DOHH2 (cell line): Measurements from ENCODE around the gene L3MBTL4.

Experiments
- H3F3A ChIP-seq: fragments of 200-600 bp; sonication (generic), shearing (Covaris generic); 2 replicates; pipeline ENCODE4 v1.6.0; 2016; ENCODE audit warnings: antibody characterized with exemption, mild to moderate bottlenecking; ENCODE audit not compliant: control insufficient read depth, insufficient read depth
- H3K27ac ChIP-seq: fragments of 200-600 bp; sonication (generic); 2 replicates; pipeline ENCODE4 v1.5.1; 2014; ENCODE audit warnings: low read depth, mild to moderate bottlenecking, low read length, moderate library complexity
- H3K27me3 ChIP-seq: fragments of 200-600 bp; sonication (generic); 2 replicates; pipeline ENCODE4 v1.6.1; 2014; ENCODE audit warnings: mild to moderate bottlenecking, low read length, mixed read lengths; ENCODE audit not compliant: control insufficient read depth
- H3K36me3 ChIP-seq: fragments of 200-600 bp; sonication (generic); 2 replicates; pipeline ENCODE4 v1.6.1; 2014; ENCODE audit warnings: mild to moderate bottlenecking, low read length, moderate library complexity, mixed read lengths; ENCODE audit not compliant: control insufficient read depth
- H3K4me1 ChIP-seq: fragments of 200-600 bp; sonication (generic); 2 replicates; pipeline ENCODE4 v1.6.1; 2014; ENCODE audit warnings: mild to moderate bottlenecking, low read length, mixed read lengths; ENCODE audit not compliant: control insufficient read depth
- H3K4me2 ChIP-seq: fragments of 200-600 bp; sonication (generic); 2 replicates; pipeline ENCODE4 v1.6.0; 2014; ENCODE audit warnings: mild to moderate bottlenecking, low read length, moderate library complexity
- H3K4me3 ChIP-seq: fragments of 200-600 bp; sonication (generic); 2 replicates; pipeline ENCODE4 v1.5.1; 2014; ENCODE audit warnings: mild to moderate bottlenecking, low read length, mixed read lengths
- H3K79me2 ChIP-seq: fragments of 200-600 bp; sonication (generic); 2 replicates; pipeline ENCODE4 v1.6.1; 2014; ENCODE audit warnings: mild to moderate bottlenecking, low read length, mixed read lengths; ENCODE audit not compliant: control insufficient read depth
- H3K9me2 ChIP-seq: fragments of 200-600 bp; sonication (generic); replicated peaks from 2 replicates; pipeline ENCODE4 v1.6.1; 2014; ENCODE audit warnings: mild to moderate bottlenecking, low read length, mixed read lengths; ENCODE audit not compliant: control insufficient read depth
- H3K9me3 ChIP-seq: fragments of 200-600 bp; sonication (generic); 2 replicates; pipeline ENCODE4 v1.6.1; 2014; ENCODE audit warnings: antibody characterized with exemption, low read length, mixed read lengths; ENCODE audit not compliant: control insufficient read depth, insufficient read depth
- H4K20me1 ChIP-seq: fragments of 200-600 bp; sonication (generic); 2 replicates; pipeline ENCODE4 v1.6.0; 2014; ENCODE audit warnings: low read depth, mild to moderate bottlenecking, antibody characterized with exemption, low read length, moderate library complexity; ENCODE audit not compliant: control insufficient read depth, insufficient read depth
- EZH2phosphoT487 ChIP-seq: fragments of 200-600 bp; sonication (generic); IDR thresholded peaks from 2 replicates; pipeline ENCODE4 v1.6.1; 2017; ENCODE audit warnings: borderline replicate concordance, mild to moderate bottlenecking, antibody characterized with exemption, low read length, moderate library complexity, mixed read lengths
- TF ChIP-seq, protein P1 (sequence below): fragments of 200-600 bp; sonication (generic); IDR thresholded peaks from one replicate; pipeline ENCODE4 v1.5.1; 2014; ENCODE audit warnings: antibody characterized with exemption, mild to moderate bottlenecking, low read depth, low read length; ENCODE audit not compliant: poor library complexity, severe bottlenecking

L3MBTL4 gene

DNA sequence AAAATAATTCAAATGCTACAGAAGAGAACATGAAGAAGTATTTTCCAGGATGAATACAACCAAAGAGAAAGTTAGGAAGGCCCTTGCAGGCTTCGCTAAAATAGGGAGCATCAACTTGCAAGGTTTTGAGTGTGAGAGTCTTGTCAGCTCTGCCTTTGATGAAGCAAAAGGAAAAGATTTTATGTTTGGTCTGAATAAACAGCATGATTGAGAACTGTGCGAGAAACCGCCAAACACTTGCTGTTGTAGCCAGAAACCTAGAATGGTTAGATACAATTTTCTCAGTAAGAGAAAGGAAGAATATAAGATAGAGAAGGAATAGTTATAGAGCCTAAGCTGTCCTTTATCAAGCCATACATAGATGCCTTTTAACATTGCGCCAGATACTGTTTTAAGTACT, 163.6 kb downstream of the L3MBTL4 start:
- TF ChIP-seq EZH2phosphoT487: no peak
- TF ChIP-seq, protein P1, sequence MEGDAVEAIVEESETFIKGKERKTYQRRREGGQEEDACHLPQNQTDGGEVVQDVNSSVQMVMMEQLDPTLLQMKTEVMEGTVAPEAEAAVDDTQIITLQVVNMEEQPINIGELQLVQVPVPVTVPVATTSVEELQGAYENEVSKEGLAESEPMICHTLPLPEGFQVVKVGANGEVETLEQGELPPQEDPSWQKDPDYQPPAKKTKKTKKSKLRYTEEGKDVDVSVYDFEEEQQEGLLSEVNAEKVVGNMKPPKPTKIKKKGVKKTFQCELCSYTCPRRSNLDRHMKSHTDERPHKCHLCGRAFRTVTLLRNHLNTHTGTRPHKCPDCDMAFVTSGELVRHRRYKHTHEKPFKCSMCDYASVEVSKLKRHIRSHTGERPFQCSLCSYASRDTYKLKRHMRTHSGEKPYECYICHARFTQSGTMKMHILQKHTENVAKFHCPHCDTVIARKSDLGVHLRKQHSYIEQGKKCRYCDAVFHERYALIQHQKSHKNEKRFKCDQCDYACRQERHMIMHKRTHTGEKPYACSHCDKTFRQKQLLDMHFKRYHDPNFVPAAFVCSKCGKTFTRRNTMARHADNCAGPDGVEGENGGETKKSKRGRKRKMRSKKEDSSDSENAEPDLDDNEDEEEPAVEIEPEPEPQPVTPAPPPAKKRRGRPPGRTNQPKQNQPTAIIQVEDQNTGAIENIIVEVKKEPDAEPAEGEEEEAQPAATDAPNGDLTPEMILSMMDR: no peak
- Histone ChIP-seq H4K20me1 (no peaks in the 10 kb centered on the region), H3K36me3 (no peaks in the 10 kb centered on the region), H3K27me3 (no peaks in the 10 kb centered on the region), H3K4me1 (no peaks in the 10 kb centered on the region), H3K27ac (no peak overlapping the region), H3K4me3 (no peak overlapping the region), H3K4me2 (no peak overlapping the region), H3F3A (no peaks in the 10 kb centered on the region), H3K9me2 (no peaks in the 10 kb centered on the region), H3K9me3 (no peaks in the 10 kb centered on the region), H3K79me2 (no peaks in the 10 kb centered on the region)

DNA sequence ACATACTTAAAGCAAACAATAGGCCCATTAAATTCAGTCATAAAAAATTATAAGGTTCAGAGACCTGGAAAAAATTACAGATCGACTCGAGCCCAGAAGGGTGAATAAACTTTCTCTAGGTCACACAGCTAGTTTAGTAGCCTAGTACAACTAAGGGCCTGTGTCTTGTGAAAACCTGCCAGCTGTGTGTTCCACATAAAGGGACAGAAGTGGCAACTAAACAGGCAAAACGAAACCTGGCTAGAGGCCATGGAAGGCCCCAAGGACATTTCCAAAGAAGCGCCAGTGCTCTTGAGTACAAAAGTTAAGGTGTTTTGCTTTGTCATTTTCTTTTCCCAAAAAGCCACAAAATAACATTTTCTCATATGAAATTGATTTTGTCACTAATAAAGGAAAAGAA, 164.9 kb downstream of the L3MBTL4 start:
- H3K4me2 ChIP-seq: no peak overlapping the region
- H3K4me3 ChIP-seq: no peak overlapping the region
- no peaks in the 10 kb centered on the region for H3K36me3 ChIP-seq
- H3K4me1 ChIP-seq: no peaks in the 10 kb centered on the region
- no peaks in the 10 kb centered on the region for H3K79me2 ChIP-seq
- no peaks in the 10 kb centered on the region for H3K9me3 ChIP-seq
- H3K27ac ChIP-seq: no peak overlapping the region
- no peaks in the 10 kb centered on the region for H3K9me2 ChIP-seq
- H3K27me3 ChIP-seq: no peaks in the 10 kb centered on the region
- H3F3A ChIP-seq: no peaks in the 10 kb centered on the region
- TF ChIP-seq, protein P1: no peak
- H4K20me1 ChIP-seq: no peaks in the 10 kb centered on the region

DNA sequence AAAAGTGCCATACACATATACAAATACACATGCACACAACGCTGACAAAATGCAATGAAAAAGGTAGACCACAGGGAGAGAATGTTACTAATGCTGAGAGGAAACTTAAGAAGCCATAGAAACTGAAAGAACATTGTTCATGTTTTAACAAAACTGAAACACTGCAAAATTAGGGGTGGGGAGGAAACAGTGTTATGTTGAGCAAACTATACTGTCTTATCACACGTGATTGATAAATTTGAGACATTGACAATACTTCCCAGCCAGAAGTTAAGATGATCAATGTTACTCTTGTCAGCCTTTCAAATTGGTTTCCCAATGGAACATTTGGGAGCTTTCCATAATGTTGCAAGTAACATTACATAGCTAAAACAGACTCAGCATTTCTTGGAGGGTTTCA, 165.5 kb downstream of the L3MBTL4 start:
- no peak for TF ChIP-seq EZH2phosphoT487
- TF ChIP-seq, protein P1: no peak
- Histone ChIP-seq H3K9me3 (no peaks in the 10 kb centered on the region), H3K36me3 (no peaks in the 10 kb centered on the region), H3K79me2 (no peaks in the 10 kb centered on the region), H3F3A (no peaks in the 10 kb centered on the region), H3K27me3 (no peaks in the 10 kb centered on the region), H3K27ac (no peak overlapping the region), H3K9me2 (no peaks in the 10 kb centered on the region), H4K20me1 (no peaks in the 10 kb centered on the region), H3K4me2 (no peak overlapping the region), H3K4me3 (no peak overlapping the region), H3K4me1 (no peaks in the 10 kb centered on the region)

DNA sequence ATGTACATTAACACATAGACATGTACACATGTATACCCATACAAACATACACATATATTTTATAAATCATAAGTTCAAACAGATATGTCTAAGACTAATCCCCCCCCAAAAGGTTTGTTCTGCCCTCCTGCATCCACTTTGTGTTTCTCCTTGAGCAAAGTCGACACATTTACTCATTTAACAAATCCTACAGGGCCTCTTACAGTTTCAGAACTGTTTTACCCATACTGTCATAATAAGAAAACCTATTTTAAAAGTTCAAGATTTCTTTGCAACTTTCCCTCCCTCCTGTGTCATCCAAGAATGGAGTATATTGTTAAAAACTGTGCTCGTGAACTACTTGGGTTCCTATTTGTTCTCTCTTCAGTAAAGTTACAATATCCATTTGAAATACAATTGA, 166.7 kb downstream of the L3MBTL4 start:
- no peak for TF ChIP-seq EZH2phosphoT487
- TF ChIP-seq, protein P1: no peak
- H3K36me3 ChIP-seq: no peaks in the 10 kb centered on the region

More for the DNA sequence above, 166.7 kb downstream of the L3MBTL4 start:
- Histone ChIP-seq H3F3A (no peaks in the 10 kb centered on the region), H3K4me2 (no peak overlapping the region), H3K9me2 (no peaks in the 10 kb centered on the region), H3K4me1 (no peaks in the 10 kb centered on the region), H4K20me1 (no peaks in the 10 kb centered on the region), H3K9me3 (no peaks in the 10 kb centered on the region), H3K4me3 (no peak overlapping the region), H3K79me2 (no peaks in the 10 kb centered on the region), H3K27me3 (no peaks in the 10 kb centered on the region), H3K27ac (no peak overlapping the region)
